HepG2 (cell line): ENCODE data around the gene WNK4. TPM values are rescaled to one million over a fixed set of nuclear protein-coding genes. Genes with fewer than 3 reads are reported as not detected.

Source experiments
- ATF2 ChIP-seq: sonication (generic); formaldehyde crosslinking; IDR thresholded peaks from 2 replicates; pipeline ENCODE4 v1.4.0; 2020; ENCODE audit warnings: missing genetic modification reagents
- ISX ChIP-seq: sonication (generic); formaldehyde crosslinking; conservative IDR thresholded peaks from 2 replicates; pipeline ENCODE4 v1.5.0; 2020; ENCODE audit warnings: missing genetic modification reagents
- NR2F6 ChIP-seq, 2 experiments: IDR thresholded peaks; 2 replicates each; pipeline ENCODE4 v1.6.1; 2016; ENCODE audit warnings: antibody characterized with exemption in 1 of 2, mild to moderate bottlenecking in 1 of 2
- PCBP2 ChIP-seq: fragments of 200-400 bp; formaldehyde crosslinking; optimal IDR thresholded peaks from 2 replicates; pipeline ENCODE3; 2018; ENCODE audit warnings: low read length, low read depth; ENCODE audit not compliant: poor library complexity, severe bottlenecking
- SOX5 ChIP-seq: IDR thresholded peaks from 2 replicates; pipeline ENCODE4 v1.6.1; 2016; ENCODE audit warnings: borderline replicate concordance
- SRSF9 ChIP-seq: fragments of 200-400 bp; formaldehyde crosslinking; IDR thresholded peaks from 2 replicates; pipeline ENCODE4 v1.6.1; 2018; ENCODE audit warnings: borderline replicate concordance, mild to moderate bottlenecking, low read depth, low read length; ENCODE audit not compliant: insufficient read depth, poor library complexity, severe bottlenecking
- TBP ChIP-seq: sonication (generic); formaldehyde crosslinking; IDR thresholded peaks from 2 replicates; pipeline ENCODE4 v1.5.0; 2020; ENCODE audit warnings: missing genetic modification reagents
- THRA ChIP-seq: sonication (generic); formaldehyde crosslinking; IDR thresholded peaks from 2 replicates; pipeline ENCODE4 v1.4.0; 2020; ENCODE audit warnings: missing genetic modification reagents, borderline replicate concordance
- TRIM22 ChIP-seq: fragments of 450-650 bp; IDR thresholded peaks from 2 replicates; pipeline ENCODE4 v1.6.1; 2017
- ZKSCAN1 ChIP-seq: fragments of 150-350 bp; IDR thresholded peaks from 2 replicates; pipeline ENCODE4 v1.6.1; 2014; ENCODE audit warnings: low read length
- ZNF138 ChIP-seq: sonication (generic); formaldehyde crosslinking; IDR thresholded peaks from 2 replicates; pipeline ENCODE4 v1.5.0; 2020; ENCODE audit warnings: mild to moderate bottlenecking, low read depth, missing genetic modification reagents
- ZNF33B ChIP-seq: sonication (generic); formaldehyde crosslinking; IDR thresholded peaks from 2 replicates; pipeline ENCODE4 v1.5.1; 2020; ENCODE audit warnings: mild to moderate bottlenecking, missing genetic modification reagents
- ZNF652 ChIP-seq: IDR thresholded peaks from 2 replicates; pipeline ENCODE4 v1.6.1; 2016; ENCODE audit warnings: low read depth, borderline replicate concordance
- polyA plus RNA-seq, 8 experiments: library from polyadenylated mRNA; depleted of rRNA in 3 of 8; stranded (reverse) in 7 of 8; unstranded in 1 of 8; fragments of >200 nt; fragmentation: Illumina TruSeq in 4 of 8; extraction: Trizol in 4 of 8; gene quantifications; 2 replicates each; pipeline versions ENCODE4 v1.2.1 to v1.2.3, GENCODE V29; 2011 to 2016; ENCODE audit warnings: low read depth in 4 of 8, missing spikeins in 1 of 8, mixed read lengths in 1 of 8; ENCODE audit not compliant: insufficient read depth in 1 of 8
- total RNA-seq, 5 experiments: library from RNA; depleted of rRNA; stranded (reverse); fragments of >200 nt; fragmentation: Illumina TruSeq; extraction: Trizol; gene quantifications; 2 replicates each; pipeline ENCODE4 v1.2.3, GENCODE V29; 2016; ENCODE audit warnings: low read depth in 1 of 5
- TF ChIP-seq, protein P1 (sequence below): sonication (generic); formaldehyde crosslinking; IDR thresholded peaks from 2 replicates; pipeline ENCODE4 v1.4.0; 2020; ENCODE audit warnings: low read depth, missing genetic modification reagents
- TF ChIP-seq, protein P2 (sequence below): sonication (generic); formaldehyde crosslinking; IDR thresholded peaks from 2 replicates; pipeline ENCODE4 v1.4.0; 2020; ENCODE audit warnings: missing genetic modification reagents, borderline replicate concordance

WNK4 gene
- total and polyA plus RNA-seq, 2 of the 13 experiments (the other 11 are each of a cell fraction or from before 2014, with no cell fraction given): 2.7 to 13.7 TPM

GRCh38 chr17:42832213-42832933, 52.0 kb downstream of the WNK4 start (continued):
- TF ChIP-seq THRA (CRISPR knock-in tag): peak; percentile 50; the same call in 1 of the 2 replicates
- TF ChIP-seq, protein P1, sequence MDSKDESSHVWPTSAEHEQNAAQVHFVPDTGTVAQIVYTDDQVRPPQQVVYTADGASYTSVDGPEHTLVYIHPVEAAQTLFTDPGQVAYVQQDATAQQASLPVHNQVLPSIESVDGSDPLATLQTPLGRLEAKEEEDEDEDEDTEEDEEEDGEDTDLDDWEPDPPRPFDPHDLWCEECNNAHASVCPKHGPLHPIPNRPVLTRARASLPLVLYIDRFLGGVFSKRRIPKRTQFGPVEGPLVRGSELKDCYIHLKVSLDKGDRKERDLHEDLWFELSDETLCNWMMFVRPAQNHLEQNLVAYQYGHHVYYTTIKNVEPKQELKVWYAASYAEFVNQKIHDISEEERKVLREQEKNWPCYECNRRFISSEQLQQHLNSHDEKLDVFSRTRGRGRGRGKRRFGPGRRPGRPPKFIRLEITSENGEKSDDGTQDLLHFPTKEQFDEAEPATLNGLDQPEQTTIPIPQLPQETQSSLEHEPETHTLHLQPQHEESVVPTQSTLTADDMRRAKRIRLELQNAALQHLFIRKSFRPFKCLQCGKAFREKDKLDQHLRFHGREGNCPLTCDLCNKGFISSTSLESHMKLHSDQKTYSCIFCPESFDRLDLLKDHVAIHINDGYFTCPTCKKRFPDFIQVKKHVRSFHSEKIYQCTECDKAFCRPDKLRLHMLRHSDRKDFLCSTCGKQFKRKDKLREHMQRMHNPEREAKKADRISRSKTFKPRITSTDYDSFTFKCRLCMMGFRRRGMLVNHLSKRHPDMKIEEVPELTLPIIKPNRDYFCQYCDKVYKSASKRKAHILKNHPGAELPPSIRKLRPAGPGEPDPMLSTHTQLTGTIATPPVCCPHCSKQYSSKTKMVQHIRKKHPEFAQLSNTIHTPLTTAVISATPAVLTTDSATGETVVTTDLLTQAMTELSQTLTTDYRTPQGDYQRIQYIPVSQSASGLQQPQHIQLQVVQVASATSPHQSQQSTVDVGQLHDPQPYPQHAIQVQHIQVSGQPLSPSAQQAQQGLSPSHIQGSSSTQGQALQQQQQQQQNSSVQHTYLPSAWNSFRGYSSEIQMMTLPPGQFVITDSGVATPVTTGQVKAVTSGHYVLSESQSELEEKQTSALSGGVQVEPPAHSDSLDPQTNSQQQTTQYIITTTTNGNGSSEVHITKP (CRISPR knock-in tag): no peak
- TF ChIP-seq ZNF138: no peak
- TF ChIP-seq, protein P2, sequence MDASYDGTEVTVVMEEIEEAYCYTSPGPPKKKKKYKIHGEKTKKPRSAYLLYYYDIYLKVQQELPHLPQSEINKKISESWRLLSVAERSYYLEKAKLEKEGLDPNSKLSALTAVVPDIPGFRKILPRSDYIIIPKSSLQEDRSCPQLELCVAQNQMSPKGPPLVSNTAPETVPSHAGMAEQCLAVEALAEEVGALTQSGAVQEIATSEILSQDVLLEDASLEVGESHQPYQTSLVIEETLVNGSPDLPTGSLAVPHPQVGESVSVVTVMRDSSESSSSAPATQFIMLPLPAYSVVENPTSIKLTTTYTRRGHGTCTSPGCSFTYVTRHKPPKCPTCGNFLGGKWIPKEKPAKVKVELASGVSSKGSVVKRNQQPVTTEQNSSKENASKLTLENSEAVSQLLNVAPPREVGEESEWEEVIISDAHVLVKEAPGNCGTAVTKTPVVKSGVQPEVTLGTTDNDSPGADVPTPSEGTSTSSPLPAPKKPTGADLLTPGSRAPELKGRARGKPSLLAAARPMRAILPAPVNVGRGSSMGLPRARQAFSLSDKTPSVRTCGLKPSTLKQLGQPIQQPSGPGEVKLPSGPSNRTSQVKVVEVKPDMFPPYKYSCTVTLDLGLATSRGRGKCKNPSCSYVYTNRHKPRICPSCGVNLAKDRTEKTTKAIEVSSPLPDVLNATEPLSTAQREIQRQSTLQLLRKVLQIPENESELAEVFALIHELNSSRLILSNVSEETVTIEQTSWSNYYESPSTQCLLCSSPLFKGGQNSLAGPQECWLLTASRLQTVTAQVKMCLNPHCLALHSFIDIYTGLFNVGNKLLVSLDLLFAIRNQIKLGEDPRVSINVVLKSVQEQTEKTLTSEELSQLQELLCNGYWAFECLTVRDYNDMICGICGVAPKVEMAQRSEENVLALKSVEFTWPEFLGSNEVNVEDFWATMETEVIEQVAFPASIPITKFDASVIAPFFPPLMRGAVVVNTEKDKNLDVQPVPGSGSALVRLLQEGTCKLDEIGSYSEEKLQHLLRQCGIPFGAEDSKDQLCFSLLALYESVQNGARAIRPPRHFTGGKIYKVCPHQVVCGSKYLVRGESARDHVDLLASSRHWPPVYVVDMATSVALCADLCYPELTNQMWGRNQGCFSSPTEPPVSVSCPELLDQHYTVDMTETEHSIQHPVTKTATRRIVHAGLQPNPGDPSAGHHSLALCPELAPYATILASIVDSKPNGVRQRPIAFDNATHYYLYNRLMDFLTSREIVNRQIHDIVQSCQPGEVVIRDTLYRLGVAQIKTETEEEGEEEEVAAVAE (CRISPR knock-in tag): no peak; the same call in 1 of the 2 replicates
- no peak for TF ChIP-seq ISX (CRISPR knock-in tag)
- 0 out of 2 replicates have a peak, but pooled peaks have one; percentile 8 for TF ChIP-seq ZNF33B (CRISPR knock-in tag)
- no peak for TF ChIP-seq SOX5 (CRISPR knock-in tag)
- no peak for TF ChIP-seq SRSF9
- TF ChIP-seq ATF2 (CRISPR knock-in tag): peak; percentile 52
- TF ChIP-seq PCBP2: no peak
- no peak for TF ChIP-seq ZKSCAN1
- peak; percentile 25; the same call in 1 of the 2 replicates for TF ChIP-seq NR2F6 (IDR thresholded peaks at IDR 0.05)
- TF ChIP-seq NR2F6 (CRISPR knock-in tag; IDR thresholded peaks at IDR 0.05): peak; percentile 52; the same call in 1 of the 2 replicates
- peak; percentile 6; the same call in 1 of the 2 replicates for TF ChIP-seq ZNF652 (CRISPR knock-in tag)
- TF ChIP-seq TRIM22: no peak
- TF ChIP-seq TBP: no peak
